Epithelial cell of esophagus (primary cell): ENCODE measurements around the gene CTPS2.
A peak's percentile ranks its signal among the peaks of the same experiment; 100 is the strongest.

Source experiments
- DNase-seq: peaks from one replicate; pipeline ENCODE4 v3.0.0; 2010; ENCODE audit warnings: low read depth
- H3K4me3 ChIP-seq: 2 replicates; pipeline ENCODE4 v1.5.1; 2011; ENCODE audit warnings: mild to moderate bottlenecking, low read length, control low read depth
- TF ChIP-seq, protein P1 (sequence below): IDR thresholded peaks from 2 replicates; pipeline ENCODE4 v1.5.1; 2011; ENCODE audit warnings: low read depth, mild to moderate bottlenecking, low read length, control low read depth, inconsistent platforms; ENCODE audit not compliant: insufficient read depth; ENCODE audit errors: missing control alignments

The CTPS2 gene

DNA sequence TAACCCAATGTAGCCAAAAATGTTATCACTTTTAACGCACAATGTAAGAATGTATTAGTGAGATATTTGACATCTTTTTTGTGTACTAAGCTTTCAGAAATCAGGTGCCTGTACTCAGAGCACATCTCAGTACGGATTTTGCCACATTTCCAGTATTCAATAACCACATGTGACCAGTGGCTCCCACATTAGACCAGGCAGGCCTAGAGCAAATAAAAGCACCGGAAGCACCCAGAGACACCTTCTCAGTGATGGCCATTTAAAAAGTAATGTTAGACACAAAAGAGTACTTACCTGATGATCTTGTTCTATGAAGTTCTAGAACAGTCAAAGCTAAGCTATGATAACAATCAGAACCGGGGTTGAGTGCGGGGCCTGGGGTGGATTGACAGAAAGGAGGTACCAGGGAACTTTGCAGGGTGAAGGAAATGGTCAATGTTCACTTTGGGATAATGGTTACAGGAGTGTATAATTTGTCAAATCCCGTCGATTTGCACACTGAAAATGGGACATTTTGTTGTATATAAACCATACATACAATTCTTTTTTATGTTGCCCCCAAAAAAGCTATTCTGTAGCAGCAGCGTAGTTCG lies 1.2 kb downstream of the CTPS2 start:
- peak overlapping the region; percentile 59 for H3K4me3 ChIP-seq
- no peak for DNase-seq
- TF ChIP-seq, protein P1, sequence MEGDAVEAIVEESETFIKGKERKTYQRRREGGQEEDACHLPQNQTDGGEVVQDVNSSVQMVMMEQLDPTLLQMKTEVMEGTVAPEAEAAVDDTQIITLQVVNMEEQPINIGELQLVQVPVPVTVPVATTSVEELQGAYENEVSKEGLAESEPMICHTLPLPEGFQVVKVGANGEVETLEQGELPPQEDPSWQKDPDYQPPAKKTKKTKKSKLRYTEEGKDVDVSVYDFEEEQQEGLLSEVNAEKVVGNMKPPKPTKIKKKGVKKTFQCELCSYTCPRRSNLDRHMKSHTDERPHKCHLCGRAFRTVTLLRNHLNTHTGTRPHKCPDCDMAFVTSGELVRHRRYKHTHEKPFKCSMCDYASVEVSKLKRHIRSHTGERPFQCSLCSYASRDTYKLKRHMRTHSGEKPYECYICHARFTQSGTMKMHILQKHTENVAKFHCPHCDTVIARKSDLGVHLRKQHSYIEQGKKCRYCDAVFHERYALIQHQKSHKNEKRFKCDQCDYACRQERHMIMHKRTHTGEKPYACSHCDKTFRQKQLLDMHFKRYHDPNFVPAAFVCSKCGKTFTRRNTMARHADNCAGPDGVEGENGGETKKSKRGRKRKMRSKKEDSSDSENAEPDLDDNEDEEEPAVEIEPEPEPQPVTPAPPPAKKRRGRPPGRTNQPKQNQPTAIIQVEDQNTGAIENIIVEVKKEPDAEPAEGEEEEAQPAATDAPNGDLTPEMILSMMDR, result no peak

DNA sequence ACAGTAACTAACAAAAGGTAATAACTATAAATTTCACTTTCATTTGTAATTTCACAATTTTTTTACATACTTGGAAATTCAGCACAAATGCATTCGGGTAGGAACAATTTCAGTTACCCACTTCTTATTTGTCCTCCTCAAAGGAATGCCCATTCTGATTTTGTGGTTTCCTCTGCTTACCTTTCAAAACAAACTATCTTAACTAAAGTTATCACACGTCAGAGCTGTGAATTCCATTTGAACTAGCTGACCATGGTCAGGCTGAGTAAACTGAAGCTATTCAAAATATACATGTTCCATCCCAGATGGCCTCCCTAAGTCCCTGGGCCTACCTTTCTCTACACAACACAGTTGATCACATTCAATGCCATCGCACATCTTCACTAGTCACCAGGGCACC lies 4.5 kb downstream of the CTPS2 start:
- no peak overlapping the region for H3K4me3 ChIP-seq
- TF ChIP-seq, protein P1, result no peak
- DNase-seq, result no peak

DNA sequence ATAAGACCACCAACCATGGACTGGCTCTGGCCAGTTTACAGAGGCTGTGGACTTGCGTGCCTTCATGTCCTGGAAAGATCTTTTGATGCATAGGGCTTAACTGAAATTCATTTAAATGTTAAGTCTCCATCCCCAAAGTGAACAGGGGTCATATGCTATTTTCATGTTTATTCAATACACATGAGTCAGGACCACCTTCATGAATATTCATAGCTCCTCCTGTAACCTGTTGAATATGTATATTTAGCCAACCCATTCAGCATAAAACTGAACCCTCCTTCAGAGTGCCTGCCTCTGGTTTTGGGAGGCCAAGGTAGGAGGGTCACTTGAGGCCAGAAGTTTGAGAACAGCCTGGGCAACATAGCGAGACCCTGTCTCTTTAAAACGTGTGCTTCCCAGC lies 7.1 kb downstream of the CTPS2 start:
- no peak for DNase-seq
- TF ChIP-seq, protein P1, result no peak
- H3K4me3 ChIP-seq, result no peak overlapping the region

DNA sequence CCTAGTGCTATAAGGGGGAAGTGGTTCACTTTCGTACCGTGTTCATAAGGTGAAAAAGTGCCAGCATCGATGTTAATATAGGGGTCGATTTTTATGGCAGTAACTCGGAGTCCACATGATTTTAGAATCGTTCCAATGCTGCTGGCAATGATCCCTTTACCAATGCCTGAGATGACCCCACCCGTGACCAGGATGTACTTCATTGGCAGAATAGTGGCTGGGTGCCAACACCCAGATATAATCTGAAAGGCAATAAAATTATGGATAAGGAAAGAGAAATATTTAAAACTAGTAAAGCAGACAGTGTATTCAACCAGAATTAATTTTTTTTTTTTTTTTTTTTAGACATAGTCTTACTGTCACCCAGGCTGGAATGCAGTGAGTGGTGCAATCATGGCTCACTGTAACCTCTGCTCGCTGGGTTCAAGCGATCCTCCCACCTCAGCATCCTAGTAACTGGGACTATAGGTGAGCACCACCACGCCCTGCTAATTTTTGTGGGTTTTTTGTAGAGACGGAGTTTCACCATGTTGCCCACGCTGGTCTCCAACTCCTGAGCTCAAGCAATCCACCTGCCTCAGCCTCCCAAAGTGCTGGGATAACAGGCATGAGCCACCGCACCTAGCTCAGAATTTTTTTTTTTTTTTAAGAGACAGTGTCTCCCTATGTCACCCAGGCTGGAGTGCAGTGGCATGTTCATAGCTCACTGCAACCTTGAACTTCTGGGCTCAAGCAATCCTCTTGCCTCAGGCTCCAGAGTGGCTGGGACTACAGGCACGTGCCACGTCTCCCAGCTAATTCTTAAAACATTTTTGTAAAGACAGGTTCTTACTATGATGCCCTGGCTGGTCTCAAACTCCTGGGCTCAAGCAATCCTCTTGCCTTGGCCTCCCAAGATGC lies 9.5 kb downstream of the CTPS2 start:
- no peak overlapping the region for H3K4me3 ChIP-seq
- TF ChIP-seq, protein P1, result no peak
- no peak for DNase-seq

DNA sequence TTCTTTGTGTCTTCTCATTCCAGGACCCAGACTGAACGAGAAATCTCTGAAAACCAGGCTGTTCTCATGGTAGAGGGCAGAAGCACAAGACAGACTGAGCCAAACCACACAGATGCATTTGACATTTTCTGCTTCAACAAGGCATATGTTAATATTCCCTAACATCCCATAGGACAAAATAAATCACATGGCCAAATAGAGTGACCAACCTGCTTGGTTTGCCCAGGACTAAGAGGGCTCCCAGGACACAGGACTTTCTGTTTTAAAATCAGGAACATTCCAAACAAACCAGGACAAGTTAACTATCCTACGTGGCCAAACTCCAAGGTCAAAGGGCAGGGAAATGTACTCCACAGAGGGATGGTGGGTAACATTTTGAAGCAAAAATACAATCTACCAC lies 11.7 kb downstream of the CTPS2 start:
- no peak for DNase-seq
- H3K4me3 ChIP-seq, result no peak overlapping the region
- TF ChIP-seq, protein P1, result no peak

DNA sequence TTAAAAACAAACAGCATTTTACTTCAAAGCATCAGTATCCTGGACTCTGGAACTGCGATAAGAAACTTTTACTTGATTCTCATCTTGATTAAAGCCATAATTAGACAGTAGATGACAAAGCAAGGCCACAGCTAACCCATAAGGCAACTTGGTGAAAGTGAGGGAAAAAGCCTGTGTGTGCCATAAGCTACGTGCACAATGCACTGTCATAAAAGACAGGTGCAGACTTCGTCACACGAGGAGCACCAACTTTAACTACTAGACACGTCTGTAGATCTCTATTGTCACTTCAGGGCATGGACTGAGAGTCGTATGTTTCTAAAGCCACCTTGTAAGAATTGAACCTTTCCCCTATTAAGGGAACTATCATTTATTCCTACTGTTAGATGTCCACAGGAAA lies 13.1 kb downstream of the CTPS2 start:
- no peak overlapping the region for H3K4me3 ChIP-seq
- TF ChIP-seq, protein P1, result no peak
- no peak for DNase-seq
